Non-pigmented ciliary epithelial cell (primary cell): ENCODE results near the gene TMPRSS2.

Experiments used
- DNase-seq: peaks from one replicate; pipeline ENCODE4 v3.0.0-alpha.2; 2010; ENCODE audit warnings: low read depth

The TMPRSS2 gene

GRCh38 chr21:41481191-41481590, 26.8 kb downstream of the TMPRSS2 start:
- peak; percentile 24 for DNase-seq

GRCh38 chr21:41480086-41480690, 27.8 kb downstream of the TMPRSS2 start:
- no peak for DNase-seq

- DNase-seq: no peak
Observed at GRCh38 chr21:41479686-41480085, 28.3 kb downstream of the TMPRSS2 start.

- DNase-seq: no peak
Observed at GRCh38 chr21:41478319-41479177, 29.4 kb downstream of the TMPRSS2 start.

- no peak for DNase-seq
Observed at GRCh38 chr21:41477641-41478318, 30.2 kb downstream of the TMPRSS2 start.

- DNase-seq: no peak
Observed at GRCh38 chr21:41475714-41476420, 32.1 kb downstream of the TMPRSS2 start.

GRCh38 chr21:41472753-41473548, 35.0 kb downstream of the TMPRSS2 start:
- DNase-seq: no peak

GRCh38 chr21:41470054-41470453, 37.9 kb downstream of the TMPRSS2 start:
- no peak for DNase-seq

GRCh38 chr21:41466024-41466820, 41.7 kb downstream of the TMPRSS2 start:
- DNase-seq: no peak

GRCh38 chr21:41465176-41465781, 42.7 kb downstream of the TMPRSS2 start:
- no peak for DNase-seq

- DNase-seq: no peak
Observed at GRCh38 chr21:41460578-41461527, 47.1 kb downstream of the TMPRSS2 start.

- no peak for DNase-seq
Observed at GRCh38 chr21:41459884-41460534, 47.9 kb downstream of the TMPRSS2 start.

GRCh38 chr21:41458559-41458958, 49.4 kb downstream of the TMPRSS2 start:
- DNase-seq: no peak

GRCh38 chr21:41458121-41458520, 49.8 kb downstream of the TMPRSS2 start:
- no peak for DNase-seq

GRCh38 chr21:41453761-41454160, 54.2 kb downstream of the TMPRSS2 start:
- no peak for DNase-seq

GRCh38 chr21:41453198-41453597, 54.8 kb downstream of the TMPRSS2 start:
- DNase-seq: no peak

- DNase-seq: no peak
Observed at GRCh38 chr21:41451753-41452676, 55.9 kb downstream of the TMPRSS2 start.
